ENCODE data around the gene U2AF2. TPM values are rescaled to one million over a fixed set of nuclear protein-coding genes. Genes with fewer than 3 reads are reported as not detected.

The U2AF2 gene
- total RNA-seq, 4 donors from 2014 or later: 68.4 to 115 (median 85.7) TPM

DNA sequence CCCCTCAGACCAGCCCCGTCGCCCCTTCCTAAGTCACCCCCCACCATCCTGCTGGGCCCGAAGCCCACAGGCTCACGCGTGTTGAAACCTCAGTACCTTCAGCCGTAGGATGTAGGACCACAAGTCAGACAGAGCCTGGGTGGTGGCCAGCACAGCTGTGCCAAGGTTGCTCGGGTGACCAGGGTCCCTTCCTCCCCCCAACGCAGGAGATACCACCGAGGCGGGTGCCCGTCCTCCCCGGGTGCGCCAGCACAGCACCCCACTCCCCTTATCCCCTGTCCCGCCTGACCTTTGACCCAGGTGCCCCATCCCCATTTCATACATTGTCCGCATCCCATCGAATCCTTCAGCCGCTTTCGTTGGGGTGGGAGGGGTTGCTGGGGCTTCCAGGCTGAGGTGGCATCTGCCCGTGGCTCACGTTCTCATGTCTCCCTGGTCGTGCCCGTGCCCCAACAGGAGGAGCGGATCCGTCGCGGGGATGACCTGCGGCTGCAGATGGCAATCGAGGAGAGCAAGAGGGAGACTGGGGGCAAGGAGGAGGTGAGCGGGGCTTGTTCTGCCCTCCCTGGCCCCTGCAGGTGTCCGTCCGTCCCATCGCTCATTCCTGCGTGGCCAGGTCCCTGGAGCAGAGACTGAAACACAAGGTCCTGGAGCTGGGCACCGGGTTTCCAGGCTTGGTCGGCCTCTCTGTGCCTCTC, 34.7 kb downstream of the U2AF2 start:
- TF ChIP-seq POLR2A (IDR thresholded peaks at IDR 0.05): no peak
- TF ChIP-seq, protein P1, sequence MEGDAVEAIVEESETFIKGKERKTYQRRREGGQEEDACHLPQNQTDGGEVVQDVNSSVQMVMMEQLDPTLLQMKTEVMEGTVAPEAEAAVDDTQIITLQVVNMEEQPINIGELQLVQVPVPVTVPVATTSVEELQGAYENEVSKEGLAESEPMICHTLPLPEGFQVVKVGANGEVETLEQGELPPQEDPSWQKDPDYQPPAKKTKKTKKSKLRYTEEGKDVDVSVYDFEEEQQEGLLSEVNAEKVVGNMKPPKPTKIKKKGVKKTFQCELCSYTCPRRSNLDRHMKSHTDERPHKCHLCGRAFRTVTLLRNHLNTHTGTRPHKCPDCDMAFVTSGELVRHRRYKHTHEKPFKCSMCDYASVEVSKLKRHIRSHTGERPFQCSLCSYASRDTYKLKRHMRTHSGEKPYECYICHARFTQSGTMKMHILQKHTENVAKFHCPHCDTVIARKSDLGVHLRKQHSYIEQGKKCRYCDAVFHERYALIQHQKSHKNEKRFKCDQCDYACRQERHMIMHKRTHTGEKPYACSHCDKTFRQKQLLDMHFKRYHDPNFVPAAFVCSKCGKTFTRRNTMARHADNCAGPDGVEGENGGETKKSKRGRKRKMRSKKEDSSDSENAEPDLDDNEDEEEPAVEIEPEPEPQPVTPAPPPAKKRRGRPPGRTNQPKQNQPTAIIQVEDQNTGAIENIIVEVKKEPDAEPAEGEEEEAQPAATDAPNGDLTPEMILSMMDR (IDR thresholded peaks at IDR 0.05): no peak
- Histone ChIP-seq H3K27ac (no peak overlapping the region), H3K36me3 (peaks cover 74 to 76% of the 10 kb centered on the region in 2 donors), H3K27me3 (no peaks in the 10 kb centered on the region), H3K4me3 (replicated peaks in 1 of 3) (no peak overlapping the region), H3K4me1 (no peaks in the 10 kb centered on the region), H3K9me3 (no peaks in the 10 kb centered on the region)
- DNase-seq: no peak
- intact Hi-C loops (cut with DNase I): no loop called here
- WGBS, 2 donors: 94 to 96% methylated on average over 35 of the region's 35 CpGs

DNA sequence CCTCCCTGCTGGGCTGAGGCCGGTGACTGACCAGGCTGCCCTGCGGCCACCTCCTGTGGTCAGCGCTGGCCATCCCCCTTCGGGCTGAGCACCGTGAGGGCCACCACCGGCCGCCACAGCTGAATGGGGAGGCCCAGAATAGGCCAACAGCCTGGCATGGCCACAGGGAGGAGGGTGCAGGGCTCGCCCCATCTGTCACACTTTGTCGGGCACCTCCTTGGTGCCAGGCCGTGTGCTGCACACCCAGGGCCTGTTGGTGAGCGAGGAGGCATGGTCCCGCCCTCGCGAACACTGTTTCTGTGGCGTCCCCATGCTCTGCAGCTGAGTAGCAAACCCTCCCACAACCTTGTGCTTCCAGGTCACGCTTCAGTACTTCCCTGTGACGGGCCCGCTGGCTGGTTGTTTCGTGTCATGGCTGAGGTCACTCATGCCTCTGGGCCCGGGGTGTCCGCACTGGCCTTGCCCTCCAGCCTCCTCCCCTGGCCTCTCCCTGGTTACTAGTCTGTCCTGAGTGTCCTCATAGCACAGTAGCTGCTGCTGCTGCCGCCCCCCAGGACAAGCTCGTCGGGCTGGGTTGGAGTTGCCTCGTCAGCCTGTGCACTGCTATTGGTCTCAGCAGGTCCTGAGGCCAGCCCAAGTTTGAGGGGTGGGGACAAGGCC, 35.4 kb downstream of the U2AF2 start:
- Histone ChIP-seq H3K4me1 (no peaks in the 10 kb centered on the region), H3K36me3 (peaks cover 75 to 77% of the 10 kb centered on the region in 2 donors), H3K4me3 (replicated peaks in 1 of 3) (no peak overlapping the region), H3K27me3 (no peaks in the 10 kb centered on the region), H3K27ac (no peak overlapping the region), H3K9me3 (no peaks in the 10 kb centered on the region)
- WGBS, 2 donors: 88 to 93% methylated on average over 5 to 18 of the region's 25 CpGs
- DNase-seq: no peak
- no peak for TF ChIP-seq POLR2A (IDR thresholded peaks at IDR 0.05)
- TF ChIP-seq, protein P1 (IDR thresholded peaks at IDR 0.05): no peak
- intact Hi-C loops (cut with DNase I): no loop called here

DNA sequence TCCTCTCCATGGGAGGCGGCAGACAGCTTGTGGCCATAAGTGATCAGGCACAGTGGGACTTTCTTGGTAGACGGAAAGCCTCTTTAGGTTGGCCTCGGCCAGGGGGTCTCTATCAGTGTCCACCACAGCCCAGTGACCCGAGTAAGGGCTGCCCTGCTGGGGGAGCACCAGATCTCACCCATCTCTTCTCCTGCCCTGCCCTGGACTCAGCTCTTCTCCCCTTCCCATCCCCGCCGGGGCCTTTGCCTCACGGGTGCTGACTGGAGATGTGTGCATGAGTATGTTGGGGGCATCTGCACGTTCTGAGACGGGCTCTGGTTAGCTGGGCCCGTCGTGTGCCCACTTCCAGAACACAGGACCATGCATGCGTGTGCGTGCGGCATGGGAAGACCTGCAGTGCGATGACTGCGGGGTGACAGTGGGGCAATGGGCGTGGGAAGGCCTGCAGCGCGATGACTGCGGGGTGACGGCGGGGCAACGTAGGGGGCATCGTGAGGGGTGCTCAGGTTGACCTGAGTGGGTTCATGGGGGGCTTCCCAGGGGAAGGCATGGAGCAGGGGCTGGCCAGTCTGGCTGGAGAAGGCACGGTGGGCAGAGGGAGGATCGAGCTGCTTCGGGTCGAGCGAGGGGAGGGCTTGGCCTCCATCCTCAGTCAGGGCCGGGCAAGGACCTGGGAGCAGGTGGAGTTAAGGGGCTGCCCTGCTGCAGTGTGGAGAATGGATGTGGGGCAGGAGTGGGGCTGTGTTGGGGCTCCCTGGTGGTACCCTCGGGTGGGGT, 36.1 kb downstream of the U2AF2 start:
- Histone ChIP-seq H3K4me3 (replicated peaks in 1 of 3) (no peak overlapping the region), H3K27ac (no peak overlapping the region), H3K27me3 (no peaks in the 10 kb centered on the region), H3K36me3 (peaks cover 75 to 77% of the 10 kb centered on the region in 2 donors), H3K4me1 (no peaks in the 10 kb centered on the region), H3K9me3 (no peaks in the 10 kb centered on the region)
- TF ChIP-seq, protein P1 (IDR thresholded peaks at IDR 0.05): no peak
- TF ChIP-seq POLR2A (IDR thresholded peaks at IDR 0.05): no peak
- WGBS, 2 donors: 94 to 96% methylated on average over 27 to 29 of the region's 31 CpGs
- intact Hi-C loops (cut with DNase I): no loop called here
- no peak for DNase-seq

DNA sequence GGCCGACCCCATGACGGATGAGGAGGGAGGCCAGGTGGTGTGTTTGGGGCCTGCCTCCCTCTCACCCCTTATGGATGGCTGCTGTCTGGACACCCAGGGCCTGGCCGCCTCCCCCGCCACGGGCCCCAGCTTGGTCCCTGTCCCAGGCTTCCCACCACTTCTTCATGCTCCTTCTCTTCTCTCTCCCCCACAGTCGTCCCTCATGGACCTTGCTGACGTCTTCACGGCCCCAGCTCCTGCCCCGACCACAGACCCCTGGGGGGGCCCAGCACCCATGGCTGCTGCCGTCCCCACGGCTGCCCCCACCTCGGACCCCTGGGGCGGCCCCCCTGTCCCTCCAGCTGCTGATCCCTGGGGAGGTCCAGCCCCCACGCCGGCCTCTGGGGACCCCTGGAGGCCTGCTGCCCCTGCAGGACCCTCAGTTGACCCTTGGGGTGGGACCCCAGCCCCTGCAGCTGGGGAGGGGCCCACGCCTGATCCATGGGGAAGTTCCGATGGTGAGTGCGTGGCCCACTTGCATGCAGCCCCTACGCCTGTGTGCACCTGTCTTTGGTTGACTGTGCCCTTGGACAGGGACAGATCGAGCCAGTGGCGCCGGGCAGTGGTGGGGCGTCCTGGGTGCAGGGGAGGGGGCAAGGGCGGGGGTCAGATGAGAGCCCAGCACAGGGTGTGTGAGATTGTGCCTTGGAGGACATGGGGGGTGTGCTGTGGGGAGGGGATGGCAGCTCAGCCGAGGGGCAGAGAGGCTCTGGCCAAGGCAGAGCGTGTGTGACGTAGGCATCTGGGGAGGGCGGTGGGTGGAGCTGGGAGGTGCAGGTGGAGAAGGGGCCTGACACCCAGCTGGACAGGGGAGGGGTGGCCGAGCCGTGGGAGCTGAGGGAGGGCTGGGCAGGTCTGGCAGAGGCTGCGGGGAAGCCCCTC, 37.0 kb downstream of the U2AF2 start:
- Histone ChIP-seq H3K4me1 (no peaks in the 10 kb centered on the region), H3K27me3 (no peaks in the 10 kb centered on the region), H3K27ac (no peak overlapping the region), H3K36me3 (peaks cover 80 to 83% of the 10 kb centered on the region in 2 donors), H3K9me3 (no peaks in the 10 kb centered on the region), H3K4me3 (replicated peaks in 1 of 3) (no peak overlapping the region)
- intact Hi-C loops (cut with DNase I): no loop called here
- no peak for DNase-seq
- no peak for TF ChIP-seq POLR2A (IDR thresholded peaks at IDR 0.05)
- TF ChIP-seq, protein P1 (IDR thresholded peaks at IDR 0.05): no peak
- WGBS, 2 donors: 95% methylated on average over 30 to 31 of the region's 31 CpGs
